ENCODE data around the gene PRIMPOL. TPM values are rescaled to one million over a fixed set of nuclear protein-coding genes. Genes with fewer than 3 reads are reported as not detected.
"Not testable (repeated sequence)": the region's sequence is repeated elsewhere in the genome, so short reads cannot be mapped to it uniquely, and the experiment has no call there.

PRIMPOL gene
- total RNA-seq, 1 donor from 2014 or later = 48.0 TPM

- Histone ChIP-seq H3K4me1 (ENCODE audit: control insufficient read depth in 3 of 3, insufficient read depth in 3 of 3, low read length in 3 of 3) (no peaks in the 10 kb centered on the region), H3K9ac (ENCODE audit: low read depth in 1 of 3, low read length in 3 of 3) (no peak overlapping the region), H3K4me3 (ENCODE audit: low read length in 3 of 3) (no peak overlapping the region), H3K36me3 (ENCODE audit: control insufficient read depth in 3 of 3, insufficient read depth in 3 of 3, low read length in 3 of 3) (no peaks in the 10 kb centered on the region), H3K27ac (ENCODE audit: low read depth, low read length) (no peak overlapping the region), H3K9me3 (ENCODE audit: control insufficient read depth in 3 of 3, low read length in 3 of 3) (peaks cover 0 to 3% (median 0%) of the 10 kb centered on the region in 3 donors), H3K27me3 (ENCODE audit: control insufficient read depth in 3 of 3, insufficient read depth in 3 of 3, low read length in 3 of 3) (no peaks in the 10 kb centered on the region)
These were observed 71.7 kb downstream of the PRIMPOL start for GRCh38 chr4:184721254-184721653.

- H3K4me1 ChIP-seq (ENCODE audit: control insufficient read depth in 3 of 3, insufficient read depth in 3 of 3, low read length in 3 of 3) = no peaks in the 10 kb centered on the region
These were observed 73.3 kb downstream of the PRIMPOL start for GRCh38 chr4:184722798-184723197.

GRCh38 chr4:184727430-184727829 lies 77.9 kb downstream of the PRIMPOL start:
- H3K9me3 ChIP-seq (ENCODE audit: control insufficient read depth in 3 of 3, low read length in 3 of 3) = no peaks in the 10 kb centered on the region
- no peak overlapping the region for H3K4me3 ChIP-seq (ENCODE audit: low read length in 3 of 3)
- H3K9ac ChIP-seq (ENCODE audit: low read depth in 1 of 3, low read length in 3 of 3) = no peak overlapping the region
- H3K36me3 ChIP-seq (ENCODE audit: control insufficient read depth in 3 of 3, insufficient read depth in 3 of 3, low read length in 3 of 3) = no peaks in the 10 kb centered on the region
- no peak overlapping the region for H3K27ac ChIP-seq (ENCODE audit: low read depth, low read length)
- no peaks in the 10 kb centered on the region for H3K4me1 ChIP-seq (ENCODE audit: control insufficient read depth in 3 of 3, insufficient read depth in 3 of 3, low read length in 3 of 3)
- H3K27me3 ChIP-seq (ENCODE audit: control insufficient read depth in 3 of 3, insufficient read depth in 3 of 3, low read length in 3 of 3) = no peaks in the 10 kb centered on the region

More at GRCh38 chr4:184722798-184723197, 73.3 kb downstream of the PRIMPOL start:
- Histone ChIP-seq H3K9me3 (ENCODE audit: control insufficient read depth in 3 of 3, low read length in 3 of 3) (peaks cover 0 to 3% (median 0%) of the 10 kb centered on the region in 3 donors), H3K27ac (ENCODE audit: low read depth, low read length) (no peak overlapping the region), H3K27me3 (ENCODE audit: control insufficient read depth in 3 of 3, insufficient read depth in 3 of 3, low read length in 3 of 3) (no peaks in the 10 kb centered on the region), H3K9ac (ENCODE audit: low read depth in 1 of 3, low read length in 3 of 3) (no peak overlapping the region), H3K4me3 (ENCODE audit: low read length in 3 of 3) (no peak overlapping the region), H3K36me3 (ENCODE audit: control insufficient read depth in 3 of 3, insufficient read depth in 3 of 3, low read length in 3 of 3) (no peaks in the 10 kb centered on the region)

DNA sequence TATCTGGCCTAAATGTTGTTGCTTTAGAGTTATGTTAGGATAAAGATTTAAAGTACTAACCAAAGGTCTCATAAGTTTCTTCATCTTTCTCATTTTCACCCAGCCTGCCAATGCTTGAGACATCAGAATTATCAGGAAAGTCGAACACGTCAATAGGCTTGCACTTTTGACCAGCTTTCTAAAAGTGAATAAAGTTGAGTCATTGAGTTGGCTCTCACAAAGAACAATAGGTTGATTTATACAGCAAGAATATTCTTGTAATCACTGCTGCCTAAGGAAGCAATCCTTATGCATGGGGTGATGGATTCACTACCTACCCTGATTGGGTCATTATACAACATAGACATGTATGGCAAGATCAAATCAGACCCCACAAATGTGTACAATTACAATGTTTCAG lies 79.3 kb downstream of the PRIMPOL start:
- H3K4me3 ChIP-seq (ENCODE audit: low read length in 3 of 3) = no peak overlapping the region
- H3K9me3 ChIP-seq (ENCODE audit: control insufficient read depth in 3 of 3, low read length in 3 of 3) = no peaks in the 10 kb centered on the region
- H3K27me3 ChIP-seq (ENCODE audit: control insufficient read depth in 3 of 3, insufficient read depth in 3 of 3, low read length in 3 of 3) = no peaks in the 10 kb centered on the region
- H3K4me1 ChIP-seq (ENCODE audit: control insufficient read depth in 3 of 3, insufficient read depth in 3 of 3, low read length in 3 of 3) = peaks cover 8 to 9% (median 8%) of the 10 kb centered on the region in 3 donors
- H3K9ac ChIP-seq (ENCODE audit: low read depth in 1 of 3, low read length in 3 of 3) = no peak overlapping the region
- H3K27ac ChIP-seq (ENCODE audit: low read depth, low read length) = no peak overlapping the region
- no peaks in the 10 kb centered on the region for H3K36me3 ChIP-seq (ENCODE audit: control insufficient read depth in 3 of 3, insufficient read depth in 3 of 3, low read length in 3 of 3)

GRCh38 chr4:184729946-184730345 lies 80.4 kb downstream of the PRIMPOL start:
- Histone ChIP-seq H3K9ac (ENCODE audit: low read depth in 1 of 3, low read length in 3 of 3) (peak overlapping the region in 1 of 3 donors; percentile 40), H3K27me3 (ENCODE audit: control insufficient read depth in 3 of 3, insufficient read depth in 3 of 3, low read length in 3 of 3) (no peaks in the 10 kb centered on the region), H3K36me3 (ENCODE audit: control insufficient read depth in 3 of 3, insufficient read depth in 3 of 3, low read length in 3 of 3) (no peaks in the 10 kb centered on the region), H3K4me3 (ENCODE audit: low read length in 3 of 3) (no peak overlapping the region), H3K4me1 (ENCODE audit: control insufficient read depth in 3 of 3, insufficient read depth in 3 of 3, low read length in 3 of 3) (peaks cover 8 to 10% (median 8%) of the 10 kb centered on the region in 3 donors), H3K27ac (ENCODE audit: low read depth, low read length) (no peak overlapping the region), H3K9me3 (ENCODE audit: control insufficient read depth in 3 of 3, low read length in 3 of 3) (no peaks in the 10 kb centered on the region)

DNA sequence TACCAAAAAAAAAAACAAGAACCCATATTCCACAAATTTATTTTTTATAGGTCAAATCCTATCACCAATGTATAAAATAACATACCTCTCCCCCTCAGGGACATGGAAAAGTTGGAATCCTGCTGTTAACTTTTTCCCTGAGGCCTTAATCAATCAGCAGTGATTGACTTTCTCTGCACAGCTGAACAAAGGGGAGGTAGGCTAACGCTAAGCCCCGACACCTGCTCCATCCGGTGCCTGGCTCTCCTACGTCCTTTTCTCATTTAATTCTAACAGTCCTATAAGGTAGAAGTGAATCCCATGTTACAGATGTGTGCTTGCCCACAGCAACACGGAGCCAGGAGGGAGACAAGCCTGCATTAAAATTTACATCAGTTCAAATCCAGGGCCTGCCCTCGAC lies 81.5 kb downstream of the PRIMPOL start:
- no peaks in the 10 kb centered on the region for H3K36me3 ChIP-seq (ENCODE audit: control insufficient read depth in 3 of 3, insufficient read depth in 3 of 3, low read length in 3 of 3)
- no peak overlapping the region for H3K4me3 ChIP-seq (ENCODE audit: low read length in 3 of 3)
- no peaks in the 10 kb centered on the region for H3K9me3 ChIP-seq (ENCODE audit: control insufficient read depth in 3 of 3, low read length in 3 of 3)
- peaks cover 8 to 10% (median 8%) of the 10 kb centered on the region in 3 donors for H3K4me1 ChIP-seq (ENCODE audit: control insufficient read depth in 3 of 3, insufficient read depth in 3 of 3, low read length in 3 of 3)
- no peak overlapping the region for H3K9ac ChIP-seq (ENCODE audit: low read depth in 1 of 3, low read length in 3 of 3)
- H3K27me3 ChIP-seq (ENCODE audit: control insufficient read depth in 3 of 3, insufficient read depth in 3 of 3, low read length in 3 of 3) = no peaks in the 10 kb centered on the region
- no peak overlapping the region for H3K27ac ChIP-seq (ENCODE audit: low read depth, low read length)

DNA sequence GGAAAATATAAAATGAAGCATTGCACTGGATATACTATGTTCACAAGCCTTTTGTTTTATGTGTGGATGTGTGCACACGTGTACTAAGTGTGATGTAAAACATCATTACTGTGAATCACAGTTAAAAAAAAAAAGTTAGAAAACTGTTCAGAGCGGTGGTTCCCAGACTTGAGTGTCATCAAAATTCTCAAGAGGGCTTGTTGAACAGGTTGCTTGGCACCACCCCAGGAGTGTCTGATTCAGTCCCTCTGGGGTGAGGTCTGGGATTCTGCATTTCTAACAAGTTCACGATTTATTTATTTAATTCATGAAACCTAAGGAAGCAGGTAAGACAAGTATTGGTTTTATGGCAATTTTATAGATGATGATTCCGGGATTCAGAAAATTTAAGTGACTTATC lies 82.6 kb downstream of the PRIMPOL start:
- H3K36me3 ChIP-seq (ENCODE audit: control insufficient read depth in 3 of 3, insufficient read depth in 3 of 3, low read length in 3 of 3) = no peaks in the 10 kb centered on the region
- peaks cover 8 to 10% (median 8%) of the 10 kb centered on the region in 3 donors for H3K4me1 ChIP-seq (ENCODE audit: control insufficient read depth in 3 of 3, insufficient read depth in 3 of 3, low read length in 3 of 3)
- no peak overlapping the region for H3K27ac ChIP-seq (ENCODE audit: low read depth, low read length)
- no peak overlapping the region for H3K4me3 ChIP-seq (ENCODE audit: low read length in 3 of 3)
- H3K9me3 ChIP-seq (ENCODE audit: control insufficient read depth in 3 of 3, low read length in 3 of 3) = no peaks in the 10 kb centered on the region
- H3K9ac ChIP-seq (ENCODE audit: low read depth in 1 of 3, low read length in 3 of 3) = no peak overlapping the region
- H3K27me3 ChIP-seq (ENCODE audit: control insufficient read depth in 3 of 3, insufficient read depth in 3 of 3, low read length in 3 of 3) = no peaks in the 10 kb centered on the region

DNA sequence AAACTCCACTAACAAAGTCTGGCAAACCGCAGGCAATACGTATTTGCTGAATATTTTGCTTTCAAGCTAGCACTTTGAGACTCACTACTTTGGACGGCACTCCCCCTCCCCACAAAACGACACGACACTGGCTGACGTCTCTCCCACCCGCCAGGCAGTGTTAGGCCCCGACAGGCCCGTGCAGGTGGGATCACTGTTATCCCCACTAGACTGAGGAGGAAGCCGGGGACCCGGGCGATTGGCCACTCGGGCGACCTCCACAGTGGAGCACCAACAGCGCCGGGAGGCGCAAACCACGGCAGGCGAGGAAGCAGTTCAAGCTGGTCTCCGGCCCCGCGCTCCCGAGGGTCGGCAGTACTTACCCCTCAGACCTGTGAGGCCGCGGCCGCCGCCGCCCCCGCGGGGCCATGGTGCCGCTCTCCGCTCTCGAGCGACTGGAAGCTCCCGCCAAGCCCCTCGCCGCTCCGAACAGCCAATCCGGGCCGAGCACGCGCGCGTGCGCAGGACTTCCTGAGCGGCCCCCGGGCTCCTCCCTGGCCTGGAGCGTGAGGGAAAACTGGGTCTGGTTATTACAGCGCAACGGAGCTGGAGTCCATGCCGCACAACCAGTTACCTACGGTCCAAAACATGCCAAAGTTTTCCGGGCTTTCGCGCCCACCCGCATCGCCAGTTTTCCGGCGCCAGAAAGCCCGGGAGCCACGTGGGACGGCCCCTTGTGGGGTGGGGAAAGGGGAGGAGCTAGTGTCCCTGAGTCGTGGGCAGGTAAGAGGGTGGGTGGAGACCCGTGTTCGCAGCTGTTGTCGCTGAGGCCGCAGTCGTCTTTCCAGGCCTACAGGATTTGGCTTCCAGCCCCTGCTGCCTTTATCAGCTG lies 84.4 kb downstream of the PRIMPOL start, which contains the start of gene CENPU:
Gene CENPU, minus strand, starts transcription at position 443 of the 871 bp plus-strand sequence. Its CDS starts 34 bp downstream, at position 409.
- Histone ChIP-seq H3K9ac (ENCODE audit: low read depth in 1 of 3, low read length in 3 of 3) (peak within 1 kb of the TSS; percentile 67 to 77 (median 75)), H3K4me3 (ENCODE audit: low read length in 3 of 3) (peak within 1 kb of the TSS; percentile 87 to 89 (median 88)), H3K4me1 (ENCODE audit: control insufficient read depth in 3 of 3, insufficient read depth in 3 of 3, low read length in 3 of 3) (peaks cover 8 to 10% (median 8%) of the 10 kb centered on the region in 3 donors)

DNA sequence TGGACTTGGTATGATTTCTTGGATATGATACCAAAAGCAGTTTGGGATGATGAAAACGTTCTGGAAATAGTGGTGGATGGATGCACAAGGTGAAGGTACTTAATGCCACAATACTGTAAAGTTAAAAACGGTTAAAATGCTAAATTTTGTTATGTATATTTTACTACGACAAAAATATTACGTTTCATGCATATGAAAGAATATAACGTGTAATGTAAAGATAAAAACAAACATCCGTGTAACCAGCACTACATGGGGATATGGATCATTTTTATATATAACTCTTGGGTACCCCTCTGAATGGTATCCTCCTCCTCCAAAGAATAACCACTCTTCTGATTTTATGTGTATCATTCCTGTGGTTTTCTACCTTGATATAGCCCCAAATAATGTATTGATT lies 85.2 kb downstream of the PRIMPOL start:
- peak overlapping the region; percentile 35 to 77 (median 75) for H3K9ac ChIP-seq (ENCODE audit: low read depth in 1 of 3, low read length in 3 of 3)
- peak overlapping the region; percentile 67 for H3K27ac ChIP-seq (ENCODE audit: low read depth, low read length)
- H3K27me3 ChIP-seq (ENCODE audit: control insufficient read depth in 3 of 3, insufficient read depth in 3 of 3, low read length in 3 of 3) = no peaks in the 10 kb centered on the region
- no peaks in the 10 kb centered on the region for H3K9me3 ChIP-seq (ENCODE audit: control insufficient read depth in 3 of 3, low read length in 3 of 3)
- no peaks in the 10 kb centered on the region for H3K36me3 ChIP-seq (ENCODE audit: control insufficient read depth in 3 of 3, insufficient read depth in 3 of 3, low read length in 3 of 3)
- peaks cover 8 to 10% (median 8%) of the 10 kb centered on the region in 3 donors for H3K4me1 ChIP-seq (ENCODE audit: control insufficient read depth in 3 of 3, insufficient read depth in 3 of 3, low read length in 3 of 3)
- peak overlapping the region; percentile 84 to 89 (median 88) for H3K4me3 ChIP-seq (ENCODE audit: low read length in 3 of 3)

More for the DNA sequence above, 84.4 kb downstream of the PRIMPOL start, which contains the start of gene CENPU:
- Histone ChIP-seq H3K36me3 (ENCODE audit: control insufficient read depth in 3 of 3, insufficient read depth in 3 of 3, low read length in 3 of 3) (no peaks in the 10 kb centered on the region), H3K27ac (ENCODE audit: low read depth, low read length) (peak within 1 kb of the TSS; percentile 67), H3K9me3 (ENCODE audit: control insufficient read depth in 3 of 3, low read length in 3 of 3) (no peaks in the 10 kb centered on the region), H3K27me3 (ENCODE audit: control insufficient read depth in 3 of 3, insufficient read depth in 3 of 3, low read length in 3 of 3) (no peaks in the 10 kb centered on the region)

DNA sequence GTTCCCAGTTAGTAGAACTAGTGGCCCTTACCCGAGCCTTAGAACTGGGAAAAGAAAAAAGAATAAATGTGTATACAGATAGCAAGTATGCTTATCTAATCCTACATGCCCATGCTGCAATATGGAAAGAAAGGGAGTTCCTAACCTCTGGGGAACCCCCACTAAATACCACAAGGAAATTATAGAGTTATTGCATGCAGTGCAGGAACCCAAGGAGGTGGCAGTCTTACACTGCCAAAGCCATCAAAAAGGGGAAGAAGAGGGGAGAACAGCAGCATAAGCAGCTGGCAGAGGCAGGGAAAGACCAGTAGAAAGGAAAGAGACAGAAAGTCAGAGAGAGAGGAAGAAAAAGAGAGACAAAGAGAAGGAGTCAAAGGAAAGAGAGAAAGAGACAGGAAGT lies 90.0 kb downstream of the PRIMPOL start:
- not testable (repeated sequence) for H3K36me3 ChIP-seq (ENCODE audit: control insufficient read depth in 3 of 3, insufficient read depth in 3 of 3, low read length in 3 of 3); H3K27me3 ChIP-seq (ENCODE audit: control insufficient read depth in 3 of 3, insufficient read depth in 3 of 3, low read length in 3 of 3); H3K4me1 ChIP-seq (ENCODE audit: control insufficient read depth in 3 of 3, insufficient read depth in 3 of 3, low read length in 3 of 3); H3K4me3 ChIP-seq (ENCODE audit: low read length in 3 of 3); H3K9me3 ChIP-seq (ENCODE audit: control insufficient read depth in 3 of 3, low read length in 3 of 3); H3K27ac ChIP-seq (ENCODE audit: low read depth, low read length); H3K9ac ChIP-seq (ENCODE audit: low read depth in 1 of 3, low read length in 3 of 3)

All from skeletal muscle tissue (tissue), 4 donors.